Neural progenitor cell (in vitro differentiated cells): ENCODE measurements around the gene PLCL1. TPM values are rescaled to one million over a fixed set of nuclear protein-coding genes. Genes with fewer than 3 reads are reported as not detected.
A peak's percentile ranks its signal among the peaks of the same experiment; 100 is the strongest.

Experiments
- DNase-seq: peaks from one replicate; pipeline ENCODE4 v3.0.0-alpha.2; 2016; ENCODE audit warnings: low spot score
- H2AFZ ChIP-seq: fragments of 200-600 bp; sonication (generic); replicated peaks from 2 replicates; pipeline ENCODE4 v1.6.1; 2016; ENCODE audit warnings: antibody characterized with exemption
- H3F3A ChIP-seq: fragments of 200-600 bp; sonication (generic); 2 replicates; pipeline ENCODE4 v1.6.1; 2016; ENCODE audit warnings: antibody characterized with exemption, low read depth
- H3K27ac ChIP-seq: fragments of 200-600 bp; sonication (generic); 2 replicates; pipeline ENCODE4 v1.5.1; 2016; ENCODE audit warnings: mild to moderate bottlenecking
- H3K27me3 ChIP-seq: fragments of 200-600 bp; sonication (generic); 2 replicates; pipeline ENCODE4 v1.6.1; 2016; ENCODE audit warnings: mild to moderate bottlenecking, moderate library complexity
- H3K36me3 ChIP-seq: fragments of 200-600 bp; sonication (generic); 2 replicates; pipeline ENCODE4 v1.5.1; 2016
- H3K4me1 ChIP-seq: fragments of 200-600 bp; sonication (generic); 2 replicates; pipeline ENCODE4 v1.6.1; 2016; ENCODE audit warnings: mixed run types
- H3K4me2 ChIP-seq: fragments of 200-600 bp; sonication (generic); 2 replicates; pipeline ENCODE4 v1.6.1; 2016
- H3K4me3 ChIP-seq: fragments of 200-600 bp; sonication (generic); 2 replicates; pipeline ENCODE4 v1.5.1; 2016
- H3K79me2 ChIP-seq: fragments of 200-600 bp; sonication (generic); 2 replicates; pipeline ENCODE4 v1.6.1; 2016; ENCODE audit warnings: low read depth
- H3K9ac ChIP-seq: fragments of 200-600 bp; sonication (generic); 2 replicates; pipeline ENCODE4 v1.6.1; 2016
- H3K9me3 ChIP-seq: fragments of 200-600 bp; sonication (generic); 2 replicates; pipeline ENCODE4 v1.5.1; 2016; ENCODE audit warnings: low read depth
- H4K20me1 ChIP-seq: fragments of 200-600 bp; sonication (generic); 2 replicates; pipeline ENCODE4 v1.6.1; 2016; ENCODE audit warnings: low read depth
- H3K27ac Mint-ChIP-seq: 3 replicates; pipeline ENCODE4 v1.8.0; 2021; ENCODE audit warnings: mixed read lengths
- H3K27me3 Mint-ChIP-seq: 2 replicates; pipeline ENCODE4 v1.8.0; 2022; ENCODE audit warnings: low read depth, mild to moderate bottlenecking, inconsistent platforms, moderate library complexity, mixed read lengths; ENCODE audit not compliant: insufficient read depth
- H3K36me3 Mint-ChIP-seq: 3 replicates; pipeline ENCODE4 v1.8.0; 2021; ENCODE audit warnings: mixed read lengths
- H3K4me1 Mint-ChIP-seq: 3 replicates; pipeline ENCODE4 v1.8.0; 2021; ENCODE audit warnings: mixed read lengths
- H3K4me3 Mint-ChIP-seq: 3 replicates; pipeline ENCODE4 v1.8.0; 2021; ENCODE audit warnings: mild to moderate bottlenecking, moderate library complexity, mixed read lengths
- H3K9me3 Mint-ChIP-seq: 3 replicates; pipeline ENCODE4 v1.8.0; 2020; ENCODE audit warnings: mixed read lengths
- CTCF ChIP-seq: fragments of 200-600 bp; sonication (generic); IDR thresholded peaks from 2 replicates; pipeline ENCODE4 v1.5.1; 2017; ENCODE audit warnings: antibody characterized with exemption, mild to moderate bottlenecking
- EZH2 ChIP-seq: fragments of 200-600 bp; sonication (generic); IDR thresholded peaks from 2 replicates; pipeline ENCODE4 v1.6.1; 2017; ENCODE audit warnings: antibody characterized with exemption, mild to moderate bottlenecking, moderate library complexity
- EZH2phosphoT487 ChIP-seq: fragments of 200-600 bp; sonication (generic); IDR thresholded peaks from 2 replicates; pipeline ENCODE4 v1.6.1; 2017; ENCODE audit warnings: antibody characterized with exemption
- total RNA-seq: library from RNA; depleted of rRNA; stranded (reverse); fragments of >200 nt; gene quantifications from 2 replicates; pipeline ENCODE4 v1.2.3, GENCODE V29; 2015; ENCODE audit warnings: low replicate concordance

PLCL1 gene
- total RNA-seq, 1 donor from 2014 or later, result 0.41 TPM

GRCh38 chr2:197885587-197885986 is 81.2 kb downstream of the PLCL1 start:
- TF ChIP-seq CTCF (no peak), EZH2 (no peak), EZH2phosphoT487 (no peak)
- Histone ChIP-seq H3K9ac (no peak overlapping the region), H3K9me3 (no peaks in the 10 kb centered on the region), H3K4me1 (no peaks in the 10 kb centered on the region), H3K4me3 (no peak overlapping the region), H3K4me2 (no peak overlapping the region), H3K27me3 (no peaks in the 10 kb centered on the region), H4K20me1 (no peaks in the 10 kb centered on the region), H3K36me3 (no peaks in the 10 kb centered on the region), H2AFZ (no peak overlapping the region), H3F3A (no peaks in the 10 kb centered on the region), H3K27ac (no peak overlapping the region), H3K79me2 (no peaks in the 10 kb centered on the region)
- Mint-ChIP-seq H3K4me1 (peaks cover 6% of the 10 kb centered on the region), H3K27me3 (no peaks in the 10 kb centered on the region), H3K9me3 (no peaks in the 10 kb centered on the region), H3K27ac (no peak overlapping the region), H3K36me3 (no peaks in the 10 kb centered on the region), H3K4me3 (no peak overlapping the region)
- DNase-seq, result no peak

GRCh38 chr2:197888321-197888720 is 83.9 kb downstream of the PLCL1 start:
- DNase-seq, result no peak
- Mint-ChIP-seq H3K9me3 (no peaks in the 10 kb centered on the region), H3K27me3 (no peaks in the 10 kb centered on the region), H3K4me3 (no peak overlapping the region), H3K4me1 (peaks cover 6% of the 10 kb centered on the region), H3K36me3 (no peaks in the 10 kb centered on the region), H3K27ac (no peak overlapping the region)
- no peaks in the 10 kb centered on the region for H3K9me3 ChIP-seq
- H3K4me3 ChIP-seq, result no peak overlapping the region
- H2AFZ ChIP-seq, result no peak overlapping the region
- no peaks in the 10 kb centered on the region for H3K36me3 ChIP-seq
- no peaks in the 10 kb centered on the region for H3F3A ChIP-seq
- H3K79me2 ChIP-seq, result no peaks in the 10 kb centered on the region
- TF ChIP-seq EZH2phosphoT487 (no peak), EZH2 (no peak), CTCF (no peak)
- H3K27ac ChIP-seq, result no peak overlapping the region
- no peaks in the 10 kb centered on the region for H3K4me1 ChIP-seq
- no peaks in the 10 kb centered on the region for H3K27me3 ChIP-seq
- H4K20me1 ChIP-seq, result no peaks in the 10 kb centered on the region
- no peak overlapping the region for H3K9ac ChIP-seq
- no peak overlapping the region for H3K4me2 ChIP-seq

- Histone ChIP-seq H3K36me3 (no peaks in the 10 kb centered on the region), H2AFZ (peak overlapping the region; percentile 91), H3K4me1 (no peaks in the 10 kb centered on the region), H3F3A (no peaks in the 10 kb centered on the region), H4K20me1 (no peaks in the 10 kb centered on the region), H3K9me3 (no peaks in the 10 kb centered on the region), H3K27ac (no peak overlapping the region), H3K4me3 (no peak overlapping the region), H3K27me3 (no peaks in the 10 kb centered on the region), H3K4me2 (peak overlapping the region; percentile 1), H3K9ac (no peak overlapping the region), H3K79me2 (no peaks in the 10 kb centered on the region)
- DNase-seq, result peak; percentile 49
- TF ChIP-seq CTCF (no peak), EZH2phosphoT487 (no peak), EZH2 (no peak)
- Mint-ChIP-seq H3K9me3 (no peaks in the 10 kb centered on the region), H3K27ac (peak overlapping the region; percentile 76), H3K4me1 (peaks cover 6% of the 10 kb centered on the region), H3K27me3 (no peaks in the 10 kb centered on the region), H3K36me3 (no peaks in the 10 kb centered on the region), H3K4me3 (no peak overlapping the region)
Observed at GRCh38 chr2:197889041-197889440, 84.6 kb downstream of the PLCL1 start.

GRCh38 chr2:197890168-197890567 is 85.8 kb downstream of the PLCL1 start:
- Histone ChIP-seq H3K4me2 (no peak overlapping the region), H3K4me3 (no peak overlapping the region), H3K36me3 (no peaks in the 10 kb centered on the region), H3K27me3 (no peaks in the 10 kb centered on the region), H3F3A (no peaks in the 10 kb centered on the region), H3K9me3 (no peaks in the 10 kb centered on the region), H3K79me2 (no peaks in the 10 kb centered on the region), H2AFZ (no peak overlapping the region), H3K9ac (no peak overlapping the region), H3K27ac (no peak overlapping the region), H4K20me1 (no peaks in the 10 kb centered on the region), H3K4me1 (no peaks in the 10 kb centered on the region)
- H3K4me3 Mint-ChIP-seq, result no peak overlapping the region
- DNase-seq, result no peak
- H3K9me3 Mint-ChIP-seq, result no peaks in the 10 kb centered on the region
- no peaks in the 10 kb centered on the region for H3K36me3 Mint-ChIP-seq
- H3K27ac Mint-ChIP-seq, result no peak overlapping the region
- peaks cover 2% of the 10 kb centered on the region for H3K27me3 Mint-ChIP-seq
- H3K4me1 Mint-ChIP-seq, result peaks cover 6% of the 10 kb centered on the region
- TF ChIP-seq EZH2phosphoT487 (no peak), EZH2 (no peak), CTCF (no peak)
